GM20431 (cell line): ENCODE results near the gene EME1.

Experiments
- in situ Hi-C: fragments of 300-500 bp; cut with MseI, MboI; formaldehyde crosslinking; loops from one replicate; pipeline ENCODE4 v1.15.0; 2020; ENCODE audit warnings: low sequenced_read_pairs; ENCODE audit not compliant: unreplicated experiment

Gene EME1

GRCh38 chr17:50362661-50363060 lies 10.4 kb upstream of the EME1 start:
- in situ Hi-C loops = no loop called here

DNA sequence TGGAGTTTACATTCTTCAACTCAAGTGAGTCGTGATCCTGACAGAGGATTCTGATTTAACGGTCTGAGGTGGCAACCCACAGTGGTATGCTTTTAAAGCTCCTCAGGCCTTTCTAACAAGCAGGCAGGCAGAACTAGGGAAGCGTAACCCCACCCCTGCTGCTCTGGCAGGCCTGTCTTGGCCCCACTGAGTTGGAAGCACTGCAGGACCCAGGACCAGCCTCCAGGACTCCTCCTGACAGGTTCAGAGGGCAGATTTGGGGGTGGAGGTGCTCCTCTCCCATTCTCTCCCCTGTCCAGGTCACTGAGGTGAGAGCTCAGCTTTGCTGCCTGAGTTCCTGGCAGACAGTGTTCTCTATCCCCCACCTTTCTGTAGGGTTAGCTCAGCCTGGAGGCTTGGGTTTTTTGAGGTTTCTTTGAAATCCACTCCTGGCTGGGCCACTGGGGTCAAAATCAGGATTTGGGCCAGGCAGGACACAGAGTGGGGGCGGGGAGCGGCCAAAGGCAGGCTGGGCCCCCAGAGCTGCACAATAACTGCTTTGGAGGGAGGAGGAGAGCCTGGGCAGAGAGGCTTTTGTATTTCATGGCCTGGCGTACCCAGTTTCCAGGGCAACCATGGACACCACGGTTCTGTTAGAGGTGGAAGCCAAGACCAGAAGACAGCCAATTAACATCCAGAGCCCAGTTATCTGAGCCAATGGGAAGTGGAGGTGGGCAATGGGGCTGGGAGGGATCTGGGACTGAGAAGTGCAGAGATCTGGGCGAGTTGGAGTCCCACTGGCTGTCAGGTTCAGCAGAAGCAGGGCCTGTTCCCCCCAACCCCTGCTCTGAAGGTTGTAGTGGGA lies 9.6 kb upstream of the EME1 start:
- in situ Hi-C loops = no loop called here

- in situ Hi-C loops = no loop called here
Observed at GRCh38 chr17:50364061-50364458, 9.0 kb upstream of the EME1 start.

- in situ Hi-C loops = no loop called here
Observed at GRCh38 chr17:50364715-50365114, 8.3 kb upstream of the EME1 start.

DNA sequence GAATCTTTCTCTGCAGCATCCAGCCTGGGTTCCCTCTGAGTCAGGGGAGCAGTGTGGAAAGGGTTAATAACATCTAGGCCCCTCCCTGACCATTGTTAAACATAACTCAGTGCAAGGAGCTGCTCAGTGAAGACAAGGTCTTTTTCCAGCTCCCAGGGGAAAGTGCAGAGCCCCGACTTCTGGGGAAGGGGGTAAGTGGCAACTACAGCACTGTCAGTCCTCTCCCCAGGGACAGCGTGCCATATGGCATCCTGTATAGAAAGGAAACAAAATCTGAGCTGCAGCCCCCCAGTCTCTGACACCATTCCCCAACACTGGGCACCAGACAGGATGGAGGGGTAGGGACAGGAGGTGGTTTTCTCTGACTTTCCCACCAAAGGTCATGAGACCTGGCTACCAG lies 7.9 kb upstream of the EME1 start:
- in situ Hi-C loops = no loop called here

- in situ Hi-C loops = no loop called here
Observed at GRCh38 chr17:50365649-50366393, 7.2 kb upstream of the EME1 start.

DNA sequence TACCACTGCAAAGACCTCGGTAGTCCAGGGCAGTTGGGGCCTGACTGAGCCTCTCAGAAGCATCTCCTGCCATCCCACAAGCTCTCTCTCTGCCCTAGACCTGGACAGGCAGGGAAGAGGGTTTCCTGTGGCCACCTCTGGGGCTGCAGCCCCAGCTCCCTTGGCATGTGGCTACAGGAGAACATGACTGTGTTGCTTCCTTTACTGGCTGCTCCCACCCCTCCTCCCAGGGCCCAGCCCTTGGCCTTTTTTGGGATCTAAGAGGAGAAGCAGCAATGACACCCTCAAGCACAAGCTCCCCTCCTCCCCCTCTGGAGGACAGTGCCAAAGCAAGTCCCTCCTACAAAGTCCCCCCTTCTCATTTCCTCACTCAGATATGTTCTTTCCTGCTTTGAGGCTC lies 5.6 kb upstream of the EME1 start:
- in situ Hi-C loops = no loop called here

DNA sequence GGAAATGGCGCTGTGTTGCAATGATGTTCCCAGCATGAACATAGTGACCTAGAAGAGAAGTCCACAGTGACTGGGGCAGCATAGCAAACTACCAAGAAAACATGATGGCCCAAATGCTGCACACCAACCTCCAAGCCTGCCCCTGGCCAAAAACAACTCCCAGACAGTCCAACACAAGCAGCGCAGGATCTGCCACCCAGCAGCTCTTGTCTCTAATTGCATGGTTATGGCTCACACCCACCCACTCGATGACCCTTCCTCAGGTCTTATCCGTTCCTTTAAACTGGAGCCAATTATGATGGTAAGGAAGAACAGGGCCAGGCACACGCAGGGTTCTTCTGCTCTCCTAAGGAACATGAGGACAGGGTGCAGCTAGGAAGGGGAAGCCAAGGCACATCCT lies 3.0 kb upstream of the EME1 start:
- in situ Hi-C loops = no loop called here

DNA sequence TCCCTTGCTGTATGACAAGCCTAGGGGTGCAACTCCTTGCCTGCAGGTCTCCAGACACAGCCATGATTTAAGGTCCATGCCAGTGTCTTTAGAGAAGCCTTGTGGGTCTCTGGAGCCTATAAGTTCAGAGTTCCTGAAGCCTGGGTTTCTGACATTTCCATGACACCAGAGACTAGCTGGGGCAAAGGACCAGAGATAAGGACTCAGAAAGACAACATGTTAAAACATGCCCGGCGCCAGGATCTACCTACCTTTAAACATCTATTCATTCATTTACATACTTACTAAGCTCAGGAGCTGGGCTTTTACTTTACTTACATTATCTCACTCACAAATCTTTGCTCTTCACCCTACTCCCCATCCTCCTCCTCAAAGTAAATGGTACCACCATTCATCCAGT lies 1.5 kb upstream of the EME1 start:
- in situ Hi-C loops = no loop called here

DNA sequence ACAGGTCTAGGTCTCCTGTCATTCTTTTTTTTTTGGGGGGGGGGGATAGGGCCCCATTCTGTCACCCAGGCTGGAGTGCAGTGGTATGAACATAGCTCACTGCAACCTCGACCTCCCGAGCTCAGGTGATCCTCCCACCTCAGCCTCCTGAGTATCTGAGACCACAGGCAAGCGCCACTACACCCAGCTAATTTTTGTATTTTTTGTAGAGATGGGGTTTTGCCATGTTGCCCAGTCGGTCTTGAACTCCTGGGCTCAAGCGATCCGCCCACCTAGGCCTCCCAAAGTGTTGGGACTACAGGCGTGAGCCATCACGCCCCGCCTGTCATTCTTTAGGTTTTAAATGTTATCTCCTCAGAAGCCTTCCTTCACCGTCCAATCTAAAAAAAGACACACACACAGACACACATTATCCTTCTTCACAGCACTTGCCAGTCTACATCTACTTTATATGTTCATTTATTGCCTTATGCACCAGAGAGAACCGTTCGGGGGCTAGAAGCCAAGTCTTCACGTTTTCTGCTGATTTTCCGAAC lies 739 bp upstream of the EME1 start:
- in situ Hi-C loops = no loop called here

DNA sequence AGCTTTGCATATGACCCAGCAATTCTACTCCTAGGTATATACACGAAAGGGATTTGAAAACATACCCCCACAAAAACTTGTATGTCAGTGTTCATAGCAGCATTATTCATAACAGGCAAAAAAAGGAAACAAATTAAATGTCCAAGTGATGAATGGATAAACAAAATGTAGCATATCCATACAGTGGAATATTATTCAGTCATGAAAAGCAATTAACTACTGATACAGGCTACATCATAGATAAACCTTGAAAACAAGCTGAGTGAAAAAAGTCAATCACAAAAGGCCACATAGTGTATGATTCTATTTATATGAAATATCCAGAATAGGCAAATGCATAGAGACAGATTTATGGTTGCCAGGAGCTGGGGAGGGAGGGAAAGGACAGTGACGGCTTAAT lies 676 bp downstream of the EME1 start:
- in situ Hi-C loops = no loop called here

GRCh38 chr17:50375858-50376538 lies 3.0 kb downstream of the EME1 start:
- in situ Hi-C loops = no loop called here

DNA sequence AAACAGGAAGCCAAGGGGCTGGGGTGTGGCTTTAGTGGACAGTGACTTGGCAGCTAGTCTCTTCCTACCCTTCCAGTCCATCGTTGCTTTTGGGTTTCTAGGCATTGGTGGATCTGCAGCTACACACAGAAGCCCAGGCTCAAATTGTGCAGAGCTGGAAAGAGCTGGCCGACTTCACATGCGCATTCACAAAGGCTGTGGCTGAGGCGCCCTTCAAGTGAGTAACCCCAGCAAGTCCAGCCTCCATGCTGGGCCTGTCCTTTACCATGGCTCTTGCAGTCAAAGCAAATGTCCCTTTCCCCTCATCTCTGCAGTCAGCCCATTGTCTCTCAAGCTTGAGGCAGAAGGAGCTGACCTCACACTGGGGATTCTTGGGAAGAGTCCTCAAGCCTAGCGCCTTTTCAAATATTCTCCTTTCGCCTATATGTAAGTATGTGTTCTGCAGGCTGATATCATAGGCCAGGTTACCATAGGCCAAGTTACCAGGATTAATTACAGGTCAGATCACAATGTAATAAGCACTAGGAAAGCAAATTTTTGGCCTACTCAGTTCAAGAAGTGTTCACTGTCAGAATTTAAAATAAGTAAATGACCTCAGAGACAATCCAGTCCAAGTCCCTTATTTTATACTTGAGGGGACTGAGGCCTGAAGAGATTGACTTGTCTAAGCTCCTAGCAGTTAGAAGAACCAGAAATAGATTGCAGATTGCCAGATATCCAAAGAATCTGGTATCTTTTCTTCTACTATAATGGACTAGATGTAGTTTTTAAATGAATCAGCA lies 6.5 kb downstream of the EME1 start:
- in situ Hi-C loops = no loop called here

- in situ Hi-C loops = no loop called here
Observed at GRCh38 chr17:50380369-50381259, 7.6 kb downstream of the EME1 start.

- in situ Hi-C loops = no loop called here
Observed at GRCh38 chr17:50381260-50381815, 8.3 kb downstream of the EME1 start.

DNA sequence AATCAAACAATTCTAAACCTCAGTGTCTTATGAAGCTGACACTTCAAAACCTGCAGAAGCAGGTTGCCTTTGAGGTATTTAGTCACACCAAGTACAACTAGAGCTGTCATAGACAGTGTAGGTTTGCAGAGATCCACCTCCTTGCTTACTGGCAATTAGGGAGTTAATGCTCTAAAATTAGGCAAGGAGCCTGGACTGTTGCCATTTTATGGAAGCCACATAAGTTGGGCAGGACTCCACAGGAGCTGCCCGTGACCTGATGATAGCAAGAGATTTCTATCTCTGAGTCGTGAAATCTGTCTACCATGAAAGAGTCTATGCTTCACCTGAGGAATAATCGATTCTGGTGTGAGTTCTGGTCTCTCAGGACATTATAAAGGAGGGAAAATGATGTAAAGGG lies 8.9 kb downstream of the EME1 start:
- in situ Hi-C loops = no loop called here

- in situ Hi-C loops = no loop called here
Observed at GRCh38 chr17:50382931-50383330, 9.9 kb downstream of the EME1 start.

GRCh38 chr17:50386510-50386909 lies 13.5 kb downstream of the EME1 start:
- in situ Hi-C loops = no loop called here

DNA sequence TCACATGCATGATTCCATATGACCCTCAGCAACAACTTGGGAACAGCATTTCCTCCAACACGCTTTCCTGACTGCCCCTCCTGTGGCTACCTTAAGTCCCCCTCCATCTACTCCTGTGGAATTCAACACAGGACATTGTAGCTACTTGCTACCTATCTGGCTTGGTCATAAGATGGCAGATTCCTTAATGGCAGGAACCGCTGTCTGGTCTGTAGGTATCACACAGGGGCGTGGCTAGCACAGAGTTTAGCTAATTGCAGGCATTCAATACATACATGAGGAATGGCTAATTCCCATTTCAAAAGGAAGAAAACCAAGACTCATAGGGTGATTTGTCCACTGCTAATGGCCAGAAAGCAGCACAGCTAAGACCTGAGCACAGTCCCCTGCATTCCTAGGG lies 15.7 kb downstream of the EME1 start:
- in situ Hi-C loops = no loop called here
